HG02885 (cell line): ENCODE results near the gene BPI.
"Not testable (repeated sequence)": the region's sequence is repeated elsewhere in the genome, so short reads cannot be mapped to it uniquely, and the experiment has no call there.

Source experiments
- ATAC-seq: cut with Tn5 transposase; IDR thresholded peaks from one replicate; pipeline ENCODE4 v1.9.1; 2021; ENCODE audit warnings: mild to moderate bottlenecking; ENCODE audit not compliant: unreplicated experiment, poor library complexity

BPI gene

GRCh38 chr20:38303908-38304379, at the start of gene BPI:
BPI (plus strand) TSS chr20:38304156; CDS start chr20:38304224, 68 bp downstream.
- no peak for ATAC-seq

- ATAC-seq = not testable (repeated sequence)
These were observed 49.3 kb upstream of the BPI start for GRCh38 chr20:38254621-38255020.

GRCh38 chr20:38255393-38255792, 48.6 kb upstream of the BPI start:
- no peak for ATAC-seq

- no peak for ATAC-seq
These were observed 47.9 kb upstream of the BPI start for GRCh38 chr20:38256021-38256420.

- no peak for ATAC-seq
These were observed 47.0 kb upstream of the BPI start for GRCh38 chr20:38256966-38257365.

- no peak for ATAC-seq
These were observed 45.3 kb upstream of the BPI start for GRCh38 chr20:38258545-38259215.

GRCh38 chr20:38260025-38260377, 44.0 kb upstream of the BPI start:
- no peak for ATAC-seq

GRCh38 chr20:38260378-38261053, 43.4 kb upstream of the BPI start, which contains the start of gene KIAA1755:
KIAA1755 (minus strand) TSS chr20:38260735; CDS start chr20:38260500, 235 bp downstream.
- ATAC-seq = no peak

GRCh38 chr20:38261054-38261390, 42.9 kb upstream of the BPI start:
- no peak for ATAC-seq

GRCh38 chr20:38262931-38263330, 41.0 kb upstream of the BPI start:
- no peak for ATAC-seq

GRCh38 chr20:38266426-38266825, 37.5 kb upstream of the BPI start:
- no peak for ATAC-seq

GRCh38 chr20:38267296-38267695, 36.7 kb upstream of the BPI start:
- ATAC-seq = no peak

- ATAC-seq = no peak
These were observed 35.9 kb upstream of the BPI start for GRCh38 chr20:38267901-38268514.

- no peak for ATAC-seq
These were observed 34.9 kb upstream of the BPI start for GRCh38 chr20:38269040-38269439.

GRCh38 chr20:38269715-38270114, 34.2 kb upstream of the BPI start:
- no peak for ATAC-seq

- ATAC-seq = no peak
These were observed 32.9 kb upstream of the BPI start for GRCh38 chr20:38270869-38271605.

GRCh38 chr20:38271608-38272120, 32.3 kb upstream of the BPI start:
- no peak for ATAC-seq

GRCh38 chr20:38272398-38272797, 31.6 kb upstream of the BPI start:
- no peak for ATAC-seq

- ATAC-seq = no peak
These were observed 31.0 kb upstream of the BPI start for GRCh38 chr20:38272961-38273360.

GRCh38 chr20:38275815-38276550, 28.0 kb upstream of the BPI start:
- no peak for ATAC-seq
